CD1c-positive myeloid dendritic cell (primary cell): ENCODE measurements around the gene FRMD4A.

ENCODE experiments used
- DNase-seq: peaks from one replicate; pipeline ENCODE4 v3.0.0-alpha.2; 2016; ENCODE audit errors: extremely low spot score

The FRMD4A gene

DNA sequence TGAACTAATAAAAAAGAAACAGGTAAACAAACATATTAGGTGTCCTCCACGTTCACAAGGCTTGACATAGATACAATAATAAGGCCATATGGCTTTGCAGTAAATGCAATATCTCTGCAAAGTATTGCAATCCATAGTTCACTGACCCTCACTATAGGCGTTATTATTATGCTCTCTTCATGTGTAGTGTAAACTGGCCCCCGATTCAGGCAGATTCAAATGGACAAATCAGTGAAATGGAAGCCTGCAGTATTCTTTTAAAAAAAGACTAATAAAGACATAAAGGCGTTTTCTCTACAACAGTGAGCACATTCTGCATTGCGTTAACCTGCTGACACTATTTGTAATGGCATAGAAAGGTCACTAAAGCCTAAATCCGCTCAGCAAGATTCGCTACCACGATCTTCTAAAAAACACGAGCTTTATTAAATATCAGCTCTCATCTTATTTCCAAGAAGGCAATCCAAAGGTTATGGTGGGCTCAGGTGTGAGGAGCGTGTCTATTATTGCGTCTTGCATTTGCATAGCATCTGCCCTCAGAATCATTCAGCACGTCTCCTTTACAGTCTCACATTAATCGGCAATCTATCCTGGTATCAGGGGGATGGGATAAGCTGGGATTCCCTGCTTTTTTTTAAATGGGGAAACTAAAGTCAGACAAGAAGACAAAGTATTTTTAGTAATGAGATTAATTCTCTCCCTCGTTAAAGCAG lies 36.2 kb downstream of the FRMD4A start:
- no peak for DNase-seq

DNA sequence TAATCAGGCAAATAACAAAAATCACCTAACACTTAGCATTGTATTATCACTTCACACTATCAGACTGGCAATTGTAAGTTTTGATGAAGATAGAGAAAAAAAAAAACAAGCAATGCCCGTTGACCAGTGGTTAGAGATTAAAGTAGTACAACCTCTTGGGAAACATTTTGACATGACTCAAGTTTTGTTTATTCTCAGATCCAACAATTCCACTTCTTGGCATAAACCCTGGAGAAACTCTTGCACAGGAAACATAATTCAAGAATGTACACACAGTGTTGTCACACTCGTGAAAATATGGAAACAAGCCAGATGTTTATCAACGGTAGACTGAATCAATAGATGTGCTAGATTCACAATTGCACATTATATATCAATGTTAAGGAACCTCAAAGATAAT lies 37.2 kb downstream of the FRMD4A start:
- DNase-seq: no peak

DNA sequence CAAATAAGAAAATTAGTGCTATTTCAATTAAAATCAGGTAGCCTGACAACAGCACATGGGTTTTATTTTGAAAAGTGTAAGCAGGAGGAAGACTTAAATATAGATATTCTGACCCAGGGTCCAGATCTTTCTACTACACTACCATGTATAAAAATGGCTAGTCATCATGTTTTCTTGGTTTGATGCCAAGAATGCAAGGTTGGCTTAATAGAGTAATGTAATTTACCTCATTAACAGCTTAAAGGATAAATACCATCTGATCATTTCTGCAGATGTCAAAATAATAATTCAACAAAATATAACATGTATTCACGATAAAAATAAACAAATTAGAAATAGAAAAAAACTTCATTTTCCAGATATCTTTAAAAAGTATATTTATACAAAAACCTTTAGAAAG lies 39.4 kb downstream of the FRMD4A start:
- no peak for DNase-seq

DNA sequence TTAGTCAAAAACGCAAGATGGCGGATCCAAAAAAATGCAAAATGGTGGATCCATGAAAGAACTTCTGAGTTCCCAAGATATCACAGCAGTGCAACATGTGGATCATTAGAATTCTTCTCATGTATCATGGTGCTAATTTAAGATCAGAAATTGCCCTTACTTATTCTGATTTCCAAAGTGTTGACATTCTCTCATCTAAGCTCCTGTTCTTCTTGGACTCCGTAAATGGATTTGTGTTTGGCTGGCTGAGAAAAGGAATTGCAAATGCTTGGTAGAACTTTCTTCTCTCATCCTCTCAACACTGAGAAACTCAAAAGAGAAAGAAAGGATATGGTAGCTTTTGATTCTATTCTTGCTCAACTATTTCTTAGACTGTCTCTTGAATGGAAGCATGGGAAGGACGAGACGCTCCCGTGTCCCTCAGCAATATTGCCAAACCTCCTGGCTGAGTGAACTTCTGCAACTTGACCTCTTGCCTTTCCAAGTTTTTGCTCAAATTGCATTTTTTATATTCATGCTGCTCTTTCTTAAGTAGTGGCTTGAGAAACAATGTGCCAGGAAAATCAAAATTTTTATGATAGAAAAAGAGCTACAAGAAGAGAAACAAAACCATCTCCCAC lies 44.7 kb downstream of the FRMD4A start:
- DNase-seq: no peak

DNA sequence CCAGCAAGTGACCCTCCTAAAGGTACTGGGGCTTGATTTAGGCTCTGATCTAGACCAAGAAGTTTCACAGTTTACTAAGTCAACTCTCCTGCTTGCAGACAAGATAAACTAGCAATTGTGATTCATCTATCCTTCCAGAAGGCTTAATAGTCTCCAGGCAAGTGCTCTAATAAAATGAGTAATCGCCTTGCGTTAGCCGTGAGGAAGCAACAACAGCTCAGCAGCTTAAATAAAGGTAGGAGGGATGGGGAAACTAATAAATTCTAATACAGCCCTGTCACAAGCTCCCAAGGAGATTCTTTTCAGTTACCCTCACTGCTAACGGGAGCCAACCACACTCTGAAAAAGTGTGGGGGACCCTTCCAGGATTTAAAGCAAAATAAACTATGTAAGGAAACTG lies 48.4 kb downstream of the FRMD4A start:
- DNase-seq: no peak

DNA sequence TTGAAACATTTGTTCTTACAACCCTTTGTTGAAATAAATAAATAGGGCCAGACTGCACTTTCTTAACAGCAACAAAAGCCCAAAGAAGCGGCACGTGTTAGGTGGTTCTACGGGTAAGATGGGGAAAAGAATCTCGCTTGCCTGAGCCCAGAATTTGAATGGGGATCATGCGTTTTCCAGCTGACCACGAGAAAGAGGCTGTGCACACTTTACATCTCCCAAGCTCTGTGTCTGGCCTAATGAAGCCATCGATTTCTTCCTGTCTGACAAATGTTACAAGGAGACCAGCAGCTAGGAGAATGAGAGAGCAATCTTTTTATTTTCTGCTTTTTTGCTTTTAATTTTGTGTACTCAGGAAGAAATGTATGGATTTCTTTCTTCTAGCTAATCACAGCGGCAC lies 52.2 kb downstream of the FRMD4A start:
- DNase-seq: no peak

DNA sequence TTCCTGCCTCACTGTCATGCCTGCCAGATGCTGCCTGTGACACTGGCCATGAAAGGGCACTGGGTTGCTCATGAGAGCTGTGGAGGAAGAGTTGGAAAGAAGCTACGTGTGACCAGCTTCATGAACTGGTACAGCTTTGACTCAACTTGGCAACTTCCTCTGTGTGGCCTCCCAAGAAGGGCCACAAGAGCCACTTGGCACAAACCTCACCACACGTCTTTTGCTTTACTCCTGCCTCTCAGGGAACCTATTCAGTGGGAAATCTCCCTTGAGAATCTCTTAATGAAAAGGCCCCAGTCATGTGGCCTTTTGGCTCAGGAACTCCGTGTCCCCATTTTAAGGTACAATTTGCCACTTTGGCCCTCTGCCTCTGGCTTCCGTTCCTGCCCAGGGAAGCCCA lies 54.5 kb downstream of the FRMD4A start:
- DNase-seq: no peak

DNA sequence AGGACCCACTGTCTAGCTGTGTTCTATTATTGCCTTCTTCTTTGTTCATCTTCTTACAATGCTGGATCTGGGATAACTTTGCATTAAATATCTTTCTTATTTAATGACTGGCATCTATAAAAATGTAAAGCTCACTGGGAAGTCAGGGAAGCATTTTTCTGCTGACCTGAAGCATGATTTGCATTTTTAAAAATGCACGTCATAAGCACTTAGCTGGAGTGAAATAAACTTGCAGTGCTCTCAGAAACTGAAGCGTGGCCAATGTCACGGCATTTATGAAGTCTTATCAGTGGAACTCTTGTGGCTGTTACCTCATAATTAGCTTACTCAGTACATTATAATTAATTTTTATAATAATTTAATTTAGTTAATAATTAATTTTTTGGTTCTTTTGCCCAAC lies 59.1 kb downstream of the FRMD4A start:
- DNase-seq: no peak

DNA sequence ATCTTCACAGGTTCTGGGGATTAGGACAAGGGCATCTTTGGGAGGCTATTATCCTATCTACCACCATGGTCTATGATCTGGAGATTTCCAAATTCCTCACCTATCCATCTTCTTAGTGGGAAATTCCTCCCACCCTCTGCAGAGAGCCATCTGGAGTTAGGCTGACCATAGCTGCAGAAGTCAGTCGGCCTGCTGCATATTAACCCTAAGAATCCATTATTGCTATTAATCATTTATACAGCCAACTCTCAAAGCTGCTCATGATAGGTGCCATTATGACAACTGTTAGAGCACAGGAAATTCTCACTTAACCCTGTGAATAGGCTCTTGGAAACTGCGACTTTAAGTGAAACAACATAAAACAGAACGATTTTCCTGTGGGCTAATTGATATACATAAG lies 60.4 kb downstream of the FRMD4A start:
- DNase-seq: no peak

DNA sequence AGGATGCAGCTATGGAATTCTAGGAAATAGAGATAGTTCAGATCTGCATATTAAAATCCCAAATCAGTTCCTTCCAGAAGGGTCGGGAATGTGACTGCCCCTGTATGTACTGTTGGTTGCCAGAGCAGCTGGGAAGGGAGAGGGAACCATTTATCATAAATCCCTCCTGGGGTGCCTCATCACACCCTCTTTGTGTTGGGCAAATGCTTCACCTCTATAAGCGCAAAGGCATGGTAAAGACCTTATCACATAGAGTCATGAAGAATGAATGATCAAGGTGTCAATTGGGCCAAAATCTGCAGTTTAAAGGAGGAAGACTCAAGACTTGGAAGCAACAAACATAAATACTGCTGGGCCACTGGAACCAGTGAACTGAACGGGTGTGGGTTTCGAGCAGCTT lies 65.0 kb downstream of the FRMD4A start:
- no peak for DNase-seq

DNA sequence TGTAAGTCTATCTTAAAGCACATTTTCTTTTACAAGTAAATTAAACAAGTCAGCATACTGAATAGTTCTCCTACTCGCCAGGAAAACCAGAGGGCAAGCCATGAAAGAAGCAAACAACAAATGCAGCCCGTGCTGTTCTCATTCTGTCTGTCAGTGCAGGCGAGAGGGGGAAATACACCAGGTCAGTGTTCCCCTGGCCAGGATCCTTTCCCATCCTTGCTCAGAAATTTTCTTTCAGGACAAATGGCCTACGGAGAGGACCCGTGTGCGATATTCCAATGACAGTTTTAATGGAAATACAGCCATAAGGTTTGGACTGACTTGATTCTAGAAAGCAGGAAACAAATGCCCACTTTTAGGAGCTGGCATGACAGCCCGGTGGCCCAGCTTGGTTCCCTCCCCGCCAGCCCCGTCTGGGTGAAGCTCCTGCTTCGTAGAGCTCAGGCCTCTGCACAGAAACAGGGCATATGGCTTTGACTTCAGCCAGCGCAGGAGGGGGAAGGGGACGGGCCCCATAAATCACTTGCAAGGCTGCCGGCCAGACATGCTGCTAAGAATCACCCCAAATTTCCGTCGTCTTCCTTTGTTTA lies 67.8 kb downstream of the FRMD4A start:
- DNase-seq: no peak

DNA sequence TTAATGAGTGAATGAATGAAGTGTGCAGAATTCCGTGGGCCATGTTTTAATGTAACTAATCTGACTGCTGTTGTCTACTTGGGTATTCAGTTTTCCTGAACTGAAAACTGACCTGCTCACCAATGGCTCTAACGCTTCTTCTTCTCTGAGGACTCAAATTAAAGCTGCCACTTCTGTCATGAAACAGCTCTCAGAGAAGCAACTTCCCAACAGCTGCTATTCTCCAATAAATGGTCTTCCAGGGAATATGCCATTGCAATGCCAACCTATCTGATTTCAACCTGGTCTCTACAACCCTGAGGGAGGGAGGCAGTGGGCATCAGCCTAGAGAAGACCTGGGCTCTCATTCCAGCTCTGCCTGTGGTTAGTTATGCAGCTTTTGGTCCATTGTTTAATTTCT lies 69.4 kb downstream of the FRMD4A start:
- no peak for DNase-seq

DNA sequence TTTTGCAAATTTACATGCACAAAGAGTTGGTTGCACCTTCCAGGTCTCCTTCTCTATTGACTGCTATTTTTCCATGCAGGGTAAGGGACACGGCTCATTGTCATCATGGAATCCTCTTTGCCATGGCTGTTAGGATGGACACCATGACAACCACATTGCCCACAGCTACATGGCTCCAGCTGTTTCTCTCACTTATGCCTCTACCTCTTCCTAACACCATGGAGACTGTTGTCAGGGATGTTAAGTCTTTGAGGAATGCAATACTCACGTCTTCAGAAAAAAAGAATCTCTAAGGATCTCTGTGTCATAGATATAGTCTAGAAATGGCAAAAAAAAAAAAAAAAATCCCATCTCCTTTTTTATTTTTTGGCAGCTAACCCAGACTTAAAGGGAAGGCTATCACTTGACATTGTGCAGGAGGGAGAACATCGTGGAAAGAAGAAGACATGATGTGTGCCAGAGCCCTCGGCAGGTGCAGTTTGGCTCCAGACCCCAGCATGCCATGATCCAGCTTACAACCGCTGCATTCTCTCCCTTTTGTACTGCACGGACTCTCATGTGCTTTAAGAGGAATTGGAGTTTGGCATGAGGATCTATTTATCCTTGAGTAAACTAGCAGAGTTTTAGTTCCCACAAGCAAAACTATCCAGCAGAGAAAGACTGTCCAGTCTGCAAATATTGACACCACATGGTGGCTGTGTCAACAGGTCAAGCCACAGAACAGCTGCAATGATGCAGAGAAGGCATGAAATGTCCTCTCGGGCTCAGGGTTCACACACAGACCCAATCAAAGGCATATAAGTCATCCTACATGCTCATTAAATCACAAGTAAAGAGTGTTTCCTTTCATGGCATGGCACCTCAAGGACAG lies 70.8 kb downstream of the FRMD4A start:
- DNase-seq: no peak

DNA sequence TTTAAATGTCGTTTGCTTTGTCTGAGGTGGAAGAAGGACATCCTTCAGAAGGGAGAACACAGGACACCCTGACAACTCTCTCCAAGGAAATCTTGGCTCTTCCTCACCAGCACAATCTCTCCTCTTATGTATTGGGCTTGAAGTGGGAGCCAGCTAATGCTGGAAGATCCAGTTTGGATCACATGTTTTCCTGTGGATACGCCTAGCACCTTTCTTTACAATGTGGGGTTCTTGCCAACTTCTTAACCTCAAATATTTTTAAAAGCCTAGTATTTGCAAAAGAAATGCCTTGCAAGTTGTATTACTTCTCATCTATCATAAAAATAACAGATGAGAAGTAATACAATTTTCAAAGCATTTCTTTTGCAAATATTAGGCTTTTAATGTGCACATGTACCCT lies 76.4 kb downstream of the FRMD4A start:
- DNase-seq: no peak

DNA sequence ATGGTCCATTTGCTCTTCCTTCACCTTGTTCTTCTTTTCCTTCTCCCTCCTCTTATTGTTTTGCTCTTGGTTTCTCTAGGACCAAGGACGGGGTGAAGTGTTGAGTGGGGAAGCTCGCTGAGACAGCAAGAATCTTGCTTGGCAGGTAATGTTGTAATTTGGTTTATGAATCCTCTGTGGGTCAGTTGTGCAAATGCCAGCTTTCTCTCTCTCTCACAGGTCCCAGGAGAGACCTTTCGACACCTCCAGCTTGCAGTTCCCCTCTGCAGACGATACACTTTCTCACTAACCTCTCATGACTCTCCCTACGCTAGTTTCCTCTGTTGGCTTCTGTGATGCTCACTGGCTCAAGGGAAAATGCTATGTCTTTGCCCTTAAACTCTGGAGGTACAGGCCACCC lies 77.0 kb downstream of the FRMD4A start:
- no peak for DNase-seq

DNA sequence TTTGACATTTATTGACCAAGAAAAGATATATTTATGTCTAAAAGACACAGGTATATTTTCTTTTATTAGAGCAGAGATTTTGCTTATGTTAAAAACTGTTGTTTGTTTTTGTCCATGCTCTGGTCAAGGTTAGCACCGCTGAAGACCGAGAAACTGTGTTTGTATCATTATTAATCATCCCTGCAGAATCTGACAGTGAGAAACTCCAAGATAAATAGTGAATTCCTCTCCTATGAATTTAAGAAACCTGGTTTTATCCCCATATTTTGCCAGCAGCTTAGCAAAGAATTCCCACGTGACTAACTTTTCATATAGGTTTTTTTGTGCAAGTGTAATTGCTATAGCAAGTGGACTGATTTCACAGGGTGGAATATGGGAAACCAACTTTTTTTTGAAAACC lies 77.6 kb downstream of the FRMD4A start:
- DNase-seq: no peak

DNA sequence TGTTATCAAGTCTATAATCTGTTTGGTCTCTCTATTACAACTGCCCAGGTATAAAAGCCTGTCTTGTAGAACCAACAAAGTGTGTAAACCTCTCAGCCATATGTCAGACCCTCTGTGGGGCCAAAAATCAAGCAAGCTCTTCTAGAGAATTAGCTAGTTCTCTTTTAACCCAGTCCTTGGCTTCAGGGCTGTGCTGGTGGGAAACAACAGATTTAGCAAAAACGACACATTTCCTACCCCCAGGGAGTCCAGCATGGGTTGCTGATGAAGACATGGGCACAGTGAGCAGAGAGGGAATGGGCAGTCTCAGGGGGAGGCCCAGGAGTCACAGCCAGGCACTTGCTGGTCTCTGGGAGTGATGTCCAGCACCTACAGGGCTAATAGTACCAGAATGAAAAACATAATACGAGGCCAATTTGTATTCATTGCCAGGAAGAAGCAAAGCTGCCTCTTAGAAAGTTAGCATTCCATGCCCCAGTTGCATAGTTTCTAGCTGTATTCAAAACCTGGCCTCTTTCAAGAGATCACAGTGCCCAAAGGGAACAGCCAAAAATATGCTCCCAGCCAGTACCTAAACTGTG lies 80.1 kb downstream of the FRMD4A start:
- DNase-seq: no peak

DNA sequence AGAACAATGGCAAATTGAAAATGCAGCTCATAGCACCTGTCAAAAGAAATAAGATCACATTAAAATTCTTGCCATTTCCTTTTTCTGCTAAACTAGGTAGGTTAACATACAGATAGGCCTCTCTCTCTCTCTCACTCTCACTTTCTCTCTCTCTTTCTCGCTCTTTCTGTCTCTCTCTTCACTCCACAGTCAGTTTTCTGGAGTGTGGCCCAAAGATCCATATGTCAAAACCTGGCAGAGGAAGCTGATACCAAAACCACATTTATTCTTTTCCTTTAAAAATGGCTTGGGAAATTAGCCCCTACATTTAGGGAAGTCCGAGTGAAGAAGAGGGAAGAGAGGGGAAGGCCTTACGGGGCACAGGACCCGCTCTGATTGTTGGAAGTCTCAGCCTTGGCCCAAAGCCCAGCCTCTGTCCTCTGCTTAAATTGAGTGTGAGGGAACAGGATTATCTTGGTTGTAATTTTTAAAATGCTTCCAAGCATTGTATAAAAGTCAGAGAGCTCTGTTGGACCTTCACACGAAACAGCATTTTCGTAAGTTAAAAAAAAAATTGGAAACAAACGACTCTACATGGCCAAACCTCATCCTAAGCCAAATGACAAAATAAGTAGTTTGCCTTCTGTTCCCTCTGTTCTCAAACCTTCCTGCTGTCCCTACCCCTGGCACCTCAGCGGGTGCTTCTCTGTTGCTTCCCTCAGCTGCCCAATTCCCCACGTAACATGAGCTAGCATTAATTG lies 83.2 kb downstream of the FRMD4A start:
- no peak for DNase-seq

DNA sequence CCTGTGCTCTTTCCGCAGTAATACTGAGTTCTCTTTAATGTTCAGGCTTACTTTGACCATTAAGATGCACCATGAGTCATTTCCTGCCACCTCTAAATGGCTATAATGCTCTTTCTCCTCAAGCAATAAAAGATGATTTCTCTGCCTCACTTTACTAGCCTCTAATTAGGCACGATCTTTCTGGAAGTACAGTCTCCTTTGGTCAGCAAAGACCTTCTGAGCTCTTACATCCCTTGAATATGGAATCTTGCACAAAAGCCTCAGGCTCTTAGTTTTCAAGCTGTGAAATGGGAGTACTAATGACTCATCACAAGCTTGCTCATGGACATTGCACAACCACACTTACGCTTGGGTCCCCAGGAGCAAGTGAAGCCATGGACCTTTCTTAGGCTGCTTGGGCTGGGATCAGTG lies 85.9 kb downstream of the FRMD4A start:
- no peak for DNase-seq

DNA sequence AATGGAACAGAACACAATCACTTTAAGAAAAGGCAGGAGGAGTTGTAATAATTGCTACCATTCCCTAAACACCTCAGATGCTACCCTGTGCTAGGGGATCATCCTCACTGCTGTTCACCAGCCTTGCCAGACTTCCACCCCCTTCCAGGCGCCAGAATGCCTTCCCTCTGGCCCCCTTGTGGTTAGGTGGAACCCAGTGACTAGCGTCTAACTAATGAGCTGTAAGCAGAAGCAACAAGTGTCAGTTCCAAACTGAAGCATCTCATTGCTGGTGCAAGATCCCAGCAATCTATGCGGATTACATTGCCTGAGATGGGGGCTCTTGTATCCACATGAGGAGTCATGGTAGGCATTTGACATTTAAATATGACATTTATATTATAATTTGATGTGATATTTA lies 86.6 kb downstream of the FRMD4A start:
- no peak for DNase-seq

DNA sequence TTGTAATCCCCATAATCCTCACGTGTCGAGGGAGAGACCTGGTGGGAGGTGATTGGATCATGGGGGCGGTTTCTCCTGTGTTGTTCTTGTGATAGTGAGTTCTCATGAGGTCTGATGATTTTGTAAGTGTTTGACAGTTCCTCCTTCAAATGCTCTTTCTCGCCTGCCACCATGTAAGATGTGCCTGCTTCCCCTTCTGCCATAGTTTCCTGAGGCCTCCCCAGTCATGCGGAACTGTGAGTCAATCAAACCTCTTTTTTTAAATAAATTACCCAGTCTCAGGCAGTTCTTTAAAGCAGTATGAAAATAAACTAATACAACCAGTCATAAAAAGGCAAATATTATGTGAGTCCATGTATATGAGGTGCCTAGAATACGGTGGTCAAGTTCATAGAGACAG lies 87.5 kb downstream of the FRMD4A start:
- no peak for DNase-seq

DNA sequence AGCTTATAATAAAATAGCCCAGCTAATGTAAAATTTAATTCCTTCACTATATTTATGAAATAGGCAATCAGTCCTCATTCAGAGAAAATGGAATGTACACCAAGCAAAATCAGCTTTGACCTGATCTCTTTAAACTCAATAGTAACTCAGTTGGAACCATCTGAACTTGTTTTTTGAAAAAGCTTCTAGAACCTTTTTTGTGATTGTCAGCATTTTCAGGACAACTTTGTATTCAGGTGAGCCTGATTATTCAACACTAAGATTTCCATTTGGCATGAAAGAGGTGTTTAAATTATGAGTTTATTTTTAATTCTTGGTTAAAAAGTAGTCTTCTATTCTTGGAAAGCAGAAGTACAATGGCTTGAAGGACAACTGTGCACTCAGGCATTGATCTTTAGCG lies 89.5 kb downstream of the FRMD4A start:
- no peak for DNase-seq
